H1 (cell line): Measurements from ENCODE around the gene AKR7A2.

ENCODE experiments used
- TF ChIP-seq, protein P1 (sequence below), 3 experiments: IDR thresholded peaks; 1 replicate in 2 of 3; 2 replicates in 1 of 3; pipeline versions ENCODE4 v1.5.1 to v1.6.1; 2011; ENCODE audit warnings: low read length in 3 of 3, mild to moderate bottlenecking in 3 of 3, inconsistent platforms in 2 of 3, low read depth in 1 of 3, moderate library complexity in 1 of 3; ENCODE audit not compliant: insufficient read depth in 1 of 3; ENCODE audit errors: control extremely low read depth in 1 of 3
- TF ChIP-seq, protein P2 (sequence below): IDR thresholded peaks from 2 replicates; pipeline ENCODE4 v1.6.1; 2011; ENCODE audit warnings: low read length, improper control_type of control experiment

DNA sequence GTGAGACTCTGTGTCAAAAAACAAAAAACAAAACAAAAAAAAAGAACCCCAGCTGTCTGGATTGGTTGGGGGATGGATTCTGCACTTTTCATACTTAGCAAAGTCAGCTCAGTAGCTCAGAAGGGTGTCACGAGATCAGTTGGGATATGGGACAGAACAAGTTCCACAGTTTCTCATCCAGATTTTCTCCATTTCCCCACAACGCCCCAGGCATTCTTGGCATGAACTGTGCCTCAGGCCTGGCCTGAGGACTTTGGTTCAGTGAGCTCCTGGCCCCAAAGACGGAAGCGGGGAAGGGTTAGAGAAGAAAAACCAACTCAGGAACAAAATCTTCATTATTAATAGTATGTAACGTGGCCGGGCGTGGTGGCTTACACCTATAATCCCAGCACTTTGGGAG, 1.9 kb downstream of the AKR7A2 start:
- TF ChIP-seq, protein P1, sequence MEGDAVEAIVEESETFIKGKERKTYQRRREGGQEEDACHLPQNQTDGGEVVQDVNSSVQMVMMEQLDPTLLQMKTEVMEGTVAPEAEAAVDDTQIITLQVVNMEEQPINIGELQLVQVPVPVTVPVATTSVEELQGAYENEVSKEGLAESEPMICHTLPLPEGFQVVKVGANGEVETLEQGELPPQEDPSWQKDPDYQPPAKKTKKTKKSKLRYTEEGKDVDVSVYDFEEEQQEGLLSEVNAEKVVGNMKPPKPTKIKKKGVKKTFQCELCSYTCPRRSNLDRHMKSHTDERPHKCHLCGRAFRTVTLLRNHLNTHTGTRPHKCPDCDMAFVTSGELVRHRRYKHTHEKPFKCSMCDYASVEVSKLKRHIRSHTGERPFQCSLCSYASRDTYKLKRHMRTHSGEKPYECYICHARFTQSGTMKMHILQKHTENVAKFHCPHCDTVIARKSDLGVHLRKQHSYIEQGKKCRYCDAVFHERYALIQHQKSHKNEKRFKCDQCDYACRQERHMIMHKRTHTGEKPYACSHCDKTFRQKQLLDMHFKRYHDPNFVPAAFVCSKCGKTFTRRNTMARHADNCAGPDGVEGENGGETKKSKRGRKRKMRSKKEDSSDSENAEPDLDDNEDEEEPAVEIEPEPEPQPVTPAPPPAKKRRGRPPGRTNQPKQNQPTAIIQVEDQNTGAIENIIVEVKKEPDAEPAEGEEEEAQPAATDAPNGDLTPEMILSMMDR (IDR thresholded peaks at IDR 0.05; ENCODE audit: control extremely low read depth in 1 of 3, insufficient read depth in 1 of 3, low read depth in 1 of 3, low read length in 3 of 3): no peak
- TF ChIP-seq, protein P2, sequence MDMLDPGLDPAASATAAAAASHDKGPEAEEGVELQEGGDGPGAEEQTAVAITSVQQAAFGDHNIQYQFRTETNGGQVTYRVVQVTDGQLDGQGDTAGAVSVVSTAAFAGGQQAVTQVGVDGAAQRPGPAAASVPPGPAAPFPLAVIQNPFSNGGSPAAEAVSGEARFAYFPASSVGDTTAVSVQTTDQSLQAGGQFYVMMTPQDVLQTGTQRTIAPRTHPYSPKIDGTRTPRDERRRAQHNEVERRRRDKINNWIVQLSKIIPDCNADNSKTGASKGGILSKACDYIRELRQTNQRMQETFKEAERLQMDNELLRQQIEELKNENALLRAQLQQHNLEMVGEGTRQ: no peak
